Gastrocnemius medialis (tissue), 4 donors: ENCODE measurements around the gene CLDN4.

Experiments used
- POLR2A ChIP-seq, 2 donors: fragments of 450-650 bp; IDR thresholded peaks; one replicate each; pipeline ENCODE4 v1.6.1; 2017; ENCODE audit warnings: antibody characterized with exemption in 2 of 2, mild to moderate bottlenecking in 2 of 2, moderate library complexity in 2 of 2
- TF ChIP-seq, protein P1 (sequence below), 5 experiments: fragments of 450-650 bp in 3 of 5; fragments of 200-600 bp in 2 of 5; sonication (generic) in 2 of 5; IDR thresholded peaks in 4 of 5; conservative IDR thresholded peaks in 1 of 5; 1 replicate in 4 of 5; 2 replicates in 1 of 5; pipeline ENCODE4 v1.5.1; 2016 to 2019; ENCODE audit warnings: antibody characterized with exemption in 5 of 5, mild to moderate bottlenecking in 3 of 5, moderate library complexity in 3 of 5

DNA sequence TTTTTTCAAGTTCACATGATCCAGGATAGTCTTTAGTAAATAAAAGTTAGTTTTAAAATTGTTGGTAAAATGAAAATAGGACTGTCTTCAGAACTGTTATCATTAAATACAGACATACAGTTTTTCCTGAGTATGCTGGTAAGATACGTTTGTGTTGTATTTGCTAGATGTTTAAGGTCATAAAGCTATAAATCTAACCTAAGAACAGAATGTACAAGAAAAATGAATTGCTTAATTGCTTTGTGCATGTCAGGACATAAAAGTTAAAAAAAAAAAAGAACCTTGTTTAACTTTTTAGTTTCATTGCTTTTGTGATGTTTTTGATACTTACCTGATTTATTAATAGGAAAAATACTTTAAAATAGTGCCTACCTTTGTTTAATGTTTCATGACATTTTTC lies 29.2 kb upstream of the CLDN4 start:
- TF ChIP-seq, protein P1, sequence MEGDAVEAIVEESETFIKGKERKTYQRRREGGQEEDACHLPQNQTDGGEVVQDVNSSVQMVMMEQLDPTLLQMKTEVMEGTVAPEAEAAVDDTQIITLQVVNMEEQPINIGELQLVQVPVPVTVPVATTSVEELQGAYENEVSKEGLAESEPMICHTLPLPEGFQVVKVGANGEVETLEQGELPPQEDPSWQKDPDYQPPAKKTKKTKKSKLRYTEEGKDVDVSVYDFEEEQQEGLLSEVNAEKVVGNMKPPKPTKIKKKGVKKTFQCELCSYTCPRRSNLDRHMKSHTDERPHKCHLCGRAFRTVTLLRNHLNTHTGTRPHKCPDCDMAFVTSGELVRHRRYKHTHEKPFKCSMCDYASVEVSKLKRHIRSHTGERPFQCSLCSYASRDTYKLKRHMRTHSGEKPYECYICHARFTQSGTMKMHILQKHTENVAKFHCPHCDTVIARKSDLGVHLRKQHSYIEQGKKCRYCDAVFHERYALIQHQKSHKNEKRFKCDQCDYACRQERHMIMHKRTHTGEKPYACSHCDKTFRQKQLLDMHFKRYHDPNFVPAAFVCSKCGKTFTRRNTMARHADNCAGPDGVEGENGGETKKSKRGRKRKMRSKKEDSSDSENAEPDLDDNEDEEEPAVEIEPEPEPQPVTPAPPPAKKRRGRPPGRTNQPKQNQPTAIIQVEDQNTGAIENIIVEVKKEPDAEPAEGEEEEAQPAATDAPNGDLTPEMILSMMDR (IDR thresholded peaks at IDR 0.05 in 4 of 5, conservative IDR thresholded peaks at IDR 0.05 in 1 of 5), result no peak
- TF ChIP-seq POLR2A (IDR thresholded peaks at IDR 0.05), result no peak
